Smooth muscle cell (in vitro differentiated cells): ENCODE data around the gene C1QTNF8. TPM values are rescaled to one million over a fixed set of nuclear protein-coding genes. Genes with fewer than 3 reads are reported as not detected.
A peak's percentile ranks its signal among the peaks of the same experiment; 100 is the strongest.

Experiments
- DNase-seq: peaks from one replicate; lab custom pipeline; 2025; ENCODE audit not compliant: unreplicated experiment; lab: John Stamatoyannopoulos, UW
- H2AFZ ChIP-seq: fragments of 200-600 bp; sonication (generic); 2 replicates; pipeline ENCODE4 v1.6.0; 2016; ENCODE audit warnings: antibody characterized with exemption, low read depth, mild to moderate bottlenecking
- H3F3A ChIP-seq: fragments of 200-600 bp; sonication (generic); 2 replicates; pipeline ENCODE4 v1.6.0; 2017; ENCODE audit warnings: antibody characterized with exemption, low read depth
- H3K27ac ChIP-seq: fragments of 200-600 bp; sonication (generic); 2 replicates; pipeline ENCODE4 v1.5.1; 2016; ENCODE audit warnings: low read depth, mild to moderate bottlenecking
- H3K27me3 ChIP-seq: fragments of 200-600 bp; sonication (generic); 2 replicates; pipeline ENCODE4 v1.6.1; 2016; ENCODE audit warnings: low read depth, mild to moderate bottlenecking
- H3K36me3 ChIP-seq: fragments of 200-600 bp; sonication (generic); 2 replicates; pipeline ENCODE4 v1.5.1; 2016; ENCODE audit warnings: low read depth
- H3K4me1 ChIP-seq: fragments of 200-600 bp; sonication (generic); 2 replicates; pipeline ENCODE4 v1.5.1; 2016; ENCODE audit warnings: low read depth
- H3K4me2 ChIP-seq: fragments of 200-600 bp; sonication (generic); 2 replicates; pipeline ENCODE4 v1.6.0; 2016; ENCODE audit warnings: mild to moderate bottlenecking
- H3K4me3 ChIP-seq: fragments of 200-600 bp; sonication (generic); 2 replicates; pipeline ENCODE4 v1.5.1; 2016; ENCODE audit warnings: mild to moderate bottlenecking
- H3K79me2 ChIP-seq: fragments of 200-600 bp; sonication (generic); 2 replicates; pipeline ENCODE4 v1.6.0; 2016; ENCODE audit warnings: low read depth, mild to moderate bottlenecking
- H3K9ac ChIP-seq: fragments of 200-600 bp; sonication (generic); 2 replicates; pipeline ENCODE4 v1.6.0; 2016; ENCODE audit warnings: low read depth
- H3K9me3 ChIP-seq: fragments of 200-600 bp; sonication (generic); replicated peaks from 2 replicates; pipeline ENCODE4 v1.5.1; 2016; ENCODE audit warnings: low read depth
- H4K20me1 ChIP-seq: fragments of 200-600 bp; sonication (generic); 2 replicates; pipeline ENCODE4 v1.6.0; 2016; ENCODE audit warnings: low read depth
- WGBS: methylation state at CpG from one replicate; pipeline ENCODE4 v1.1.7; 2016; ENCODE audit warnings: low lambda C conversion rate; 5-methylcytosine and 5-hydroxymethylcytosine counted together
- polyA plus RNA-seq: library from polyadenylated mRNA; unstranded; fragments of >200 nt; fragmentation: Nextera tagmentation; extraction: Ambion mirVana; gene quantifications from 2 replicates; pipeline ENCODE4 v1.2.1, GENCODE V29; 2016
- total RNA-seq: library from RNA; depleted of rRNA; stranded (reverse); fragments of >200 nt; gene quantifications from 2 replicates; pipeline ENCODE4 v1.2.3, GENCODE V29; 2014
- TF ChIP-seq, protein P1 (sequence below): fragments of 200-600 bp; sonication (generic); IDR thresholded peaks from 2 replicates; pipeline ENCODE4 v1.5.1; 2017; ENCODE audit warnings: borderline replicate concordance, mild to moderate bottlenecking, antibody characterized with exemption; ENCODE audit not compliant: insufficient read depth, poor library complexity, severe bottlenecking

C1QTNF8 gene
- total and polyA plus RNA-seq, 2 experiments from 2014 or later = not detected

DNA sequence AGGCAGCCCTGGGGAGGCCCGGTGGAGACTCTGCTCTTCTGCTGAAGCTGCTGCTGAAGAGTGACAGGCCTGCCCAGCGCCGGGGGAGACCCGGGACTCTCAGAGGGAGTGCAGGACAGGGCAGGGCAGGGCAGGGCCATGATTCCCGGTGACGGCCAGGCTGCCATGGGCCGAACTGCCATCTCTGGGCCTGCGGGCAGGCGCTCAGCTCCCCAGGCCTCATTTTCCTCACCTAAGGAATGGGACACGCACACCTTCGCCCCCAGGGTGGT lies 46.1 kb downstream of the C1QTNF8 start:
- Histone ChIP-seq H3K4me3 (no peak overlapping the region), H3K4me2 (no peak overlapping the region), H3K79me2 (no peaks in the 10 kb centered on the region), H2AFZ (no peak overlapping the region), H3F3A (no peaks in the 10 kb centered on the region), H3K4me1 (no peaks in the 10 kb centered on the region), H3K27me3 (no peaks in the 10 kb centered on the region), H4K20me1 (no peaks in the 10 kb centered on the region), H3K9ac (no peak overlapping the region), H3K9me3 (no peaks in the 10 kb centered on the region), H3K27ac (no peak overlapping the region), H3K36me3 (no peaks in the 10 kb centered on the region)
- 96% methylated on average over 11 of the region's 11 CpGs for WGBS
- TF ChIP-seq, protein P1, sequence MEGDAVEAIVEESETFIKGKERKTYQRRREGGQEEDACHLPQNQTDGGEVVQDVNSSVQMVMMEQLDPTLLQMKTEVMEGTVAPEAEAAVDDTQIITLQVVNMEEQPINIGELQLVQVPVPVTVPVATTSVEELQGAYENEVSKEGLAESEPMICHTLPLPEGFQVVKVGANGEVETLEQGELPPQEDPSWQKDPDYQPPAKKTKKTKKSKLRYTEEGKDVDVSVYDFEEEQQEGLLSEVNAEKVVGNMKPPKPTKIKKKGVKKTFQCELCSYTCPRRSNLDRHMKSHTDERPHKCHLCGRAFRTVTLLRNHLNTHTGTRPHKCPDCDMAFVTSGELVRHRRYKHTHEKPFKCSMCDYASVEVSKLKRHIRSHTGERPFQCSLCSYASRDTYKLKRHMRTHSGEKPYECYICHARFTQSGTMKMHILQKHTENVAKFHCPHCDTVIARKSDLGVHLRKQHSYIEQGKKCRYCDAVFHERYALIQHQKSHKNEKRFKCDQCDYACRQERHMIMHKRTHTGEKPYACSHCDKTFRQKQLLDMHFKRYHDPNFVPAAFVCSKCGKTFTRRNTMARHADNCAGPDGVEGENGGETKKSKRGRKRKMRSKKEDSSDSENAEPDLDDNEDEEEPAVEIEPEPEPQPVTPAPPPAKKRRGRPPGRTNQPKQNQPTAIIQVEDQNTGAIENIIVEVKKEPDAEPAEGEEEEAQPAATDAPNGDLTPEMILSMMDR = no peak
- DNase-seq = no peak

DNA sequence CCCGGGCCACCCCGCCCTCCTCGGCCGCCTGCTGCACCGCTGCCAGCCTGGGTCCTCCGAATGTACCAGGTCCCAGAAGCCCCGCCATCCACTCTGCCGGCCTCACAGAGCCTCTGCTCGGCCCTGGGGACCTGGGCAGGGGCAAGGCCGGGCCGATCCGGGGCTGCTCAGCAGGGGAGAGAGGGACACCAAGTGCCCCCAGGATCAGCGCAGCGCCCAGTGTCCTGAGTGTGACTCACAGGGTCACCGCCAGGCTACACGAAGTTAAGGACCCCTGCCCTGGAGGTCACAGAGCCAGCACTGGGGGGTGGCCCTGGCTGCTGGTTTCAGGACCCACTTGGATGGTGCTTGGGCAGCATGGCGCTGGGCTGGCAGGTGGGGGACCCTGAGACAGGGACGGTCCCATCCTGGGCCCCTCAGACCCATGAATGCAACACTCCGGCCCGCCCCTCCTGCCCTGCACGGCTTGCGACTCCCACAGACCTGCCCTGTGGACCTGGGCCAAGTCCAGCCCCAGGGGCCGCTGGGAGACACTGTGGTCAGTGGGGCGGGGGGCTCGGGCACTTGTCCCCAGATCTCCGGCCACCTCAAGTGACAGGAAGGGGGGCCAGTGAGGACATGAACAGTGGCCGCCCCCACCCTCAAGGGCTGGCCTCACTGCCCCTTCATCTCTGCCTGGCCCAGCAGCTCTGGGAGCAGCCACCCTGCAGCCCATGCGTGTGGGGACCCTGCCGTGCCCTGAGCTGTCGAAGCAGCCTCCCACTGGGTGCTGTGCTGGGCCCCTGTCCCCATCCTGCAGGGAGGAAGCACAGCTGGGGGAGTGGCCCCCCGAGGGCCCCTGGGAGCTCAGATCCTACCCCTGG lies 46.7 kb downstream of the C1QTNF8 start:
- Histone ChIP-seq H3K36me3 (no peaks in the 10 kb centered on the region), H3K9ac (no peak overlapping the region), H4K20me1 (no peaks in the 10 kb centered on the region), H3K4me3 (no peak overlapping the region), H3K9me3 (no peaks in the 10 kb centered on the region), H3K27me3 (no peaks in the 10 kb centered on the region), H3F3A (no peaks in the 10 kb centered on the region), H3K79me2 (no peaks in the 10 kb centered on the region), H3K4me1 (no peaks in the 10 kb centered on the region), H2AFZ (no peak overlapping the region), H3K4me2 (no peak overlapping the region), H3K27ac (no peak overlapping the region)
- TF ChIP-seq, protein P1 = no peak
- 92% methylated on average over 27 of the region's 31 CpGs for WGBS
- no peak for DNase-seq

DNA sequence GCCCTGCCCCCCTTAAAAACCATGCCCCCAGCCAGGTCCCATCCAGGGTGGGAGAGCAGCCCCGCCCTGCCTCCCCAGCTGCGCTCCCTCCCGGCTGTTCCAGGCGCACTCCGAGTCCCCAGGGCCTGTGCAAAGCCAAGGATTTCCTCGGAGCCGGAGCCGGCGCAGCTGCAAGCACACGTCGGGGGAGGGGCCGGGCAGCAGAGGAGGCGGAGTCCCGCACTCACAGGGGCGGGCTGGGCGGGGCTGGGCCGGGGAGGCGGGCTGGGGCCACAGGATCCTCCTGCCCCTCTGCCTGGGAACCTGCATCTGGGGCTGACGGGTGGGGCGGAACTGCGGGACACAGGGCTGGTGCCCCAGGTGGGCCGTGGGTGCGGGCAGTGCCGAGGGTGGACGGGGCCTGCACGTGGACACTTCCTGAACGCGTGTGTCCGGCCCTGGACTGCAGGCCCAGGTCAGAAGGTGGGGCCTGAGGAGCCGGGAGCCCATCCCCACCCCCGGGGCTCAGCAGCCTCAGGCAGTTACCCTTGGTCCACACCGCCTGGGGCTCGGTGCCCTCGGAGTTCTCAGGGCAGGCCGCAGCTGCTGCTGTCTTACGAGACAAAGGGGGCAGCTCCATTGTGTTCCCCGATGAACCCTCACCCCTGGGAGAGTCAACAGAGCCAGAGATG lies 47.5 kb downstream of the C1QTNF8 start:
- TF ChIP-seq, protein P1 = no peak
- Histone ChIP-seq H3F3A (no peaks in the 10 kb centered on the region), H3K9me3 (no peaks in the 10 kb centered on the region), H3K4me1 (no peaks in the 10 kb centered on the region), H3K79me2 (no peaks in the 10 kb centered on the region), H4K20me1 (no peaks in the 10 kb centered on the region), H3K27me3 (no peaks in the 10 kb centered on the region), H3K36me3 (no peaks in the 10 kb centered on the region), H3K4me2 (peak overlapping the region; percentile 54), H3K4me3 (no peak overlapping the region), H2AFZ (no peak overlapping the region), H3K27ac (no peak overlapping the region), H3K9ac (no peak overlapping the region)
- peak; percentile 33 for DNase-seq
- 36% methylated on average over 30 of the region's 37 CpGs for WGBS
